GM18873 (cell line): ENCODE results near the gene C9orf72.

Experiments
- ATAC-seq: cut with Tn5 transposase; IDR thresholded peaks from one replicate; pipeline ENCODE4 v1.9.1; 2021; ENCODE audit warnings: mild to moderate bottlenecking, moderate library complexity, moderate number of reproducible peaks; ENCODE audit not compliant: unreplicated experiment, low FRiP score

The C9orf72 gene

GRCh38 chr9:27582794-27583193, 9.5 kb upstream of the C9orf72 start:
- no peak for ATAC-seq

DNA sequence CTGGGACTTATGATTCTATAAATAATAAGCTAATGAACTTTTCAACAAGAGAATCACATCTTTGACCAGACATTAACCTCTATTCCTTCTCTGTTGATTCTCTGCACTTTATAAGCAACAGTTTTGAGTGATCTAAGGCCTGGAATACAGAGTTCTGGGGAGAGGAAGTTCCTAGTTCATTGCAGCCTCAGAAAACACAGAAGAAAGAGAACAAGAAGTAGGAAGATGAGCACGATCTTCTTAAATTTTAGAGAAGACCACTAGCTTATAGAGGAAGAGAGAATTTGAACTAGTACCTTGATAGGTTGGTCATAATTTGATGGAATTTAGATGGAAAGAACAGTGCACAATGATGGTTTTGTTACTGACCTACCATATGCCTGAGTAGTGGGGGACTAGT, 8.5 kb upstream of the C9orf72 start:
- no peak for ATAC-seq

GRCh38 chr9:27573634-27574590, 631 bp upstream of the C9orf72 start:
- ATAC-seq: peak; percentile 87

DNA sequence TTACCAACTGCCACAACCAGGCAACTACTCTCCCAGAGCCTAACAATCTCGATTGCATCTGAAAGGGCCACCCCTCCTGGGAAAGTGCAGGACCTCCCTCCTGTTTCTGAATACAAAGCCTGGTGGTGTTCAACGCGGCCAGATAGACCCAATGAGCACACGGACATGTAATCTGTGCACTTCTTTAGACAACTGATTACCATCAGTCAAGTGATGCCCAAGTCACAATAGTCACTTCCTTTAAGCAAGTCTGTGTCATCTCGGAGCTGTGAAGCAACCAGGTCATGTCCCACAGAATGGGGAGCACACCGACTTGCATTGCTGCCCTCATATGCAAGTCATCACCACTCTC, 739 bp downstream of the C9orf72 start:
- ATAC-seq: peak; percentile 37

DNA sequence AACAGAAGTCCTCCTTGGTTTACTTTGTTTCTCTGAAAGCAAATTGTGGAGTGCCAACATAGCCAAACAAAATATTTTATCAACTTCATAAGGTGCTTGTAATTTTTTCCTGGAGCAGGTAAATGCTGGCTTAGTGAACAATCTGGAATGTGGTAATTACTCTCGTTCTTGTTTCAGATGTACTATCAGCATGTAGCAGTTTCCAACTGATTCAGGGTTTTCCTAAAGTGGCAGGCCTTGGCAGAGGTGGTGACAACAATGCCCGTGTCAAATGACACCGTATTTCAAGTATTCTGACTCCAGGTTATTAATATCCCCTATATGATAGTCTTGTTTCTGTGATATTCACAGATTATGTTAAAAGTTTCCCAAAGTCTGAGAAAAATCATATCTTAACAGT, 1.2 kb downstream of the C9orf72 start:
- ATAC-seq: no peak

DNA sequence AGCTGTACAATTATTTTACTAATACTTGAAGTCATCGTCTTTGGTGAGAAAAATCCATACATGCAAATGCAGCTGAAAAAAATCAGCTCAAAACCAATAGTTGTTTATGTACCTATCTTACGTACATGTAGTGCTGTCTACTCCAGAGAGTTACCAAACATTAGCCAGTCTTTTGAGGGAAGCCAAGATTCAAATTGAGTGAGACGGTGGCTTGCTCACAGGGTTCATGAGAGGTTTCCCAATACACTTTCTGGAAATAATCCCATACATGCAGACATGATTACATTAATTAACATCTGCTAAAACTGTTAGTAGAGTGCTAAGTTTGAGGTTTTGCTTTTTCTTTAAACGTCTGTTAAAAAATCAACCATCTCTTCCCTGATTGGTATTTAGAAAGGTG, 2.3 kb downstream of the C9orf72 start:
- no peak for ATAC-seq

DNA sequence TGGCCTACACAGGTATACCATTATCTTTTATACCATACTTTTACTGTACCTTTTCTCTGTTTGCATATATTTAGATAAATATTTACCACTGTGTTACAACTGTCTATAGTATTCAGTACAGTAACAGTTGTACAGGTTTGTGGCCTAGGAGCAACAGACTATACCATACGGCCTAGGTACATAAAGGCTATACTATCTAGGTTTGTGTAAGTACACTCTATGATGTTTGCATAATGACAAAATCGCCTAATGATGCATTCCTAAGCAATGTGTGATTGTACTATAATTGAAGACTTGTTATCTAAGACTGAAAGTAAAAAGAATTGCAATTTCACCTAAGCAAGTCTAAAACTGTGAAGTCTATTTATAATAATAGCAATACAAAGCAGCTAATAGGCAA, 3.9 kb downstream of the C9orf72 start:
- ATAC-seq: no peak

GRCh38 chr9:27566118-27566517, 7.2 kb downstream of the C9orf72 start:
- ATAC-seq: no peak

GRCh38 chr9:27565696-27566095, 7.6 kb downstream of the C9orf72 start:
- ATAC-seq: no peak

DNA sequence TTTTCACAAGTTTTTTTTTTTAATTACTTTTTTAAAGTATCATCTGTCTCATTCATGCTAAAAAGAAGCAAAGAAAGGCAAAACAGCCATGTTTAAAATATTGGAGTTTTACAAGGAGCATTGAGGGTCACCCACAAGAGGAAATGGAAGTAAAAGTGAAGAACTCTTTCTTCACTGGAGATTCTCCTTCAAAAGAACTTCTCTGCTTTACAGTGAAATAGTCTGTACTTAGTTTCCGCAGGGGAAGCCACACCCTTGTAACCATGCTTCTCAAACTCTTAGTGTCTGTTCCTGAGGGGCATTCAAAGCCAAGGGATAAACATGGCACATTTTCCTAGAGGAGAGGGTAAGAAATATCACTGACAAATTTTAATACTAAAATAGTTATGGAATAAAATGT, 8.6 kb downstream of the C9orf72 start:
- no peak for ATAC-seq

DNA sequence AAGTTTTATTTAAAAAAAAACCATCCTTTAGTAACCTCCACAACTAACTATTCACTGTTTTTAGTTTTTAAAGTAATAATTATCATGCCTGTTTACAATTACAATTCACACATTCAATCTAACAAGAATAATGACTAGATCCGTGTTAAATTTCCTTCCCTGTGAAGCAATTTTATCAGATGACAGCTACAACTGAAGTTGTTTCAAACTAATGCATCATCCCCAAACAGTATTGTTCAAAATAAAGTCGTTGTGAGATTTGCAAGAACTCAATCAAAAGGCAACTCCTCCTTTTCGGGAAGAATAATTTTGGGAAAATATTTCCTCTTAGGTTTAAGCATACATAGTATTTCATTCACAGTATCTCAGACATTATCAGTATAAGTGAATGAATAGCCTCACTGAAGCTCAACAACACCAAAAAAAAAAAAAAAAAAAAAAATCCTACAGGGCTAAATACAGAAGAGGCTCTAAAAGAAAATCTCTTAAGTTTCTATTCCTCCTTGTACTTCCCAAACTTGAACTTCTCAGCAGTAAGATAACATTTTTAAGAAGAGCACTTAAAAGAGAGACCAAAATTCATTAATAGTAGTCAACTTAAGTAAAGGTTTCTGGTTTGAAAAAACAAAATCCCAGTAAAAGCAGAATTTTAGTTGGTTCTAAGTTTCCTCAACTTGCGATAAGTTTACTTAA, 9.4 kb downstream of the C9orf72 start:
- no peak for ATAC-seq

DNA sequence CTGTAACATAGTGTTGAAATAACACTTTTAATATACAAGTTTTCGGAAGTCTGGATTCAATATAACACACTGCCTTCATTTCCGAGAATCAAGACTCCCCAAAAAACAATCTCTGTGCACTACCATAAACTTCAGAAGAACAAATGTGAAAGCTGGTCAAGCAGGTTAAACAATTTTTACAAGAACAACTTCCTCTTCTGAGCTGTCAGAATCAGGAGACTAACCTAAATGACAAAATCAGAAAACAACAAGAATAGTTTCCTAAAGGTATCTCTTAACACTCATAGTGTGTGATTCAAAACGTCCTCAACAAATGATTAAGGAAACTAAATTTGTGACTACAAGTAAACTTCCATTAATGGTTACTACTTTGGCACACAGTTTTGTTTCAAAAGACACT, 11.6 kb downstream of the C9orf72 start:
- peak; percentile 63 for ATAC-seq

- no peak for ATAC-seq
Measured at GRCh38 chr9:27560457-27560856, 12.8 kb downstream of the C9orf72 start.

DNA sequence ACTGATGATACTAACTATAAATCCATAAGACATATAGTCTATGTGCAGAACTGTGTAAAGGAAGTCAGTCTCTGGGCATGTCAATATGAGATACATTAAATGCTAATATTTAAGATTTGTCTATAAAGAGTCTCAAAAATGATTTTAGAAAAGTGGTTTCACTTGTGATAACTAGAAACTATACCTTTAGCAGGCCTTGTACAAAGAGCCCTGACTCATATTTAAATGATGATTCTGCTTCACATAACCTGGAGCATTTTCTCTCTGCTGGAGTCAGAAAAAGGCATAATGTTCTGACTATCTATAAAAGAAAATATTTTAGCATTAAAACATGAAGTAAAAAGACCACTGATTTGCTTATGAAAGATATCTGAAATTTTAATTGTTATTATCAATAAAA, 15.0 kb downstream of the C9orf72 start:
- no peak for ATAC-seq

DNA sequence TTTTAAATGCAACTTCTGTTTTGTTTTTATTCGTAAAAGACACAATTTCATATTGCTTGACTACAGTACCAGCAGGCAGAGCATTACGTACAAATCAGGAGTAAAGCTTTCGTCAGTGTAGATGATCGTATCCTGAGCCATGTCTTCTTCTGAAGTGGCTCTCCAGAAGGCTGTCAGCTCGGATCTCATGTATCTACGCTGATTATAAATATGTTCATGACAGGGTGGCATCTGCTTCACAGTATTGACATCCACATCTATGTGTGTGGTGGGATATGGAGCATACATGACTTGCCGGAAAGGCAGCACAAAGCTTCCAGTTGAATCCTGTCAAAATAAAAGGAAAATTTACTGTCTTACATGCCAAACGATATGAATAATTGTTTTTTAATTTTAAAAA, 16.8 kb downstream of the C9orf72 start:
- ATAC-seq: no peak

GRCh38 chr9:27554712-27555111, 18.6 kb downstream of the C9orf72 start:
- no peak for ATAC-seq

DNA sequence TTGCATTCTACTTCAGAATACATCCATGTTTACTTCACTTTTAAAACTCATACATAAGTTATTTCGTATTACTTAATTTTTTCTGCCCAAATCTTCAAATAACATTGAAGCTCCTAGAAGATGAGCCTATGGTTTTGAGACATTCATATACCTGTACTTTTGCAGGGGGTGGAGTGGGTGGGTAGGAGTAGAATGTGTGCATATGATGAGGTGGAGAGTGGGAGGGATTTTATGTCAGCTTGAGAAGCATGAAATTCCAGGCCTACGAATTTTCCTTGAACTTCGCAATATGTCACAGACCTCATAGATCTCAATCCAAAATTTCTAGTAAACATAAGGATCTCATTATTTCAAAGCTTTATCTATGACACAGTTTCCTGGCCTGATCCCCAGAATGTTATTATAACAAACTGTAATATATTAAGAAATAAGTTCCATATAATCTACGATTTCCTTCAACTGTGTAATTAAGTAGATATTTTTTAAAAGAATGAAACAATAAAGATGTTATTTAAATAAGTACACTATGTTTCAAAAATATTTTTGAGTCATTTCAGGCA, 24.0 kb downstream of the C9orf72 start:
- ATAC-seq: no peak

- no peak for ATAC-seq
Measured at GRCh38 chr9:27548055-27548741, 25.1 kb downstream of the C9orf72 start.

DNA sequence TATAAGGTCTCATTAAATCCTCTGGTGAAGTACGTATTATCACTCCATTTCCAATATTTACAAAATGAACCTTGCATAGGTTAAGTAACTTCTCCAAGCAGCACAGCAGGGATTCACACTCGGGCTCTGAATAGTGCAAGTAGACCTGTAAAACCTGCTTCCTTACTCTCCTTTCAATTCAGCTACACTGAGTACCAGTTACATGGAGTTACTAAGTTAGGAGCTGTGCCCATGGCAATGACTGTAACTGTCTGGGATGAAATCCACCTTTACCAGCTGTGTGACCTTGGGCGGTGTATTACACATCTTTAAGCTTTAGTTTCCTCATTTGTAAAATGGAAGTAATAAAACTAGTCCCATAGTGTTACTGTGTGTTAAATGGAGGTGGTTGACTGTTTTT, 27.8 kb downstream of the C9orf72 start:
- no peak for ATAC-seq

GRCh38 chr9:27542508-27542907, 30.8 kb downstream of the C9orf72 start:
- ATAC-seq: no peak

- no peak for ATAC-seq
Measured at GRCh38 chr9:27541740-27542139, 31.5 kb downstream of the C9orf72 start.
